ENCODE data around the gene C1orf174.

C1orf174 gene

DNA sequence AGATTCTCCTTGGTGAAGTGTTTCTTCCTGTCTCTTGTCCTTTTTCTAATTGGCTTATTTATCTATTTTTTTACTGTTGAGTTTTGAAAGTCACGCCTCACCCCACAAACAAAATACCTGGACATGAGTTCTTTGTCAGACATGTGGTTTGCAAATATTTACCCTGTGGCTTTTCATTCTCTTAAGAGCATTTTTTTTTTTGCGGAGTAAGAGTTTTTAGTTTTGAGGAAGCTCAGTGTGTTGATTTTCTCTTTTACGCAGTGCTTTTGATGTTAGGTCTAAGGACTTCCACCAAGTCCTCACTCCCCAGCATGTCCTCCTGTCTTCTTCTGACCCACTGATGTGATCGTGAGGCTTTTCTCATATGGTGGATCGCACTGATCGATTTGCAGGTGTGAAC lies 35.2 kb downstream of the C1orf174 start:
- DNase-seq = no peak

DNA sequence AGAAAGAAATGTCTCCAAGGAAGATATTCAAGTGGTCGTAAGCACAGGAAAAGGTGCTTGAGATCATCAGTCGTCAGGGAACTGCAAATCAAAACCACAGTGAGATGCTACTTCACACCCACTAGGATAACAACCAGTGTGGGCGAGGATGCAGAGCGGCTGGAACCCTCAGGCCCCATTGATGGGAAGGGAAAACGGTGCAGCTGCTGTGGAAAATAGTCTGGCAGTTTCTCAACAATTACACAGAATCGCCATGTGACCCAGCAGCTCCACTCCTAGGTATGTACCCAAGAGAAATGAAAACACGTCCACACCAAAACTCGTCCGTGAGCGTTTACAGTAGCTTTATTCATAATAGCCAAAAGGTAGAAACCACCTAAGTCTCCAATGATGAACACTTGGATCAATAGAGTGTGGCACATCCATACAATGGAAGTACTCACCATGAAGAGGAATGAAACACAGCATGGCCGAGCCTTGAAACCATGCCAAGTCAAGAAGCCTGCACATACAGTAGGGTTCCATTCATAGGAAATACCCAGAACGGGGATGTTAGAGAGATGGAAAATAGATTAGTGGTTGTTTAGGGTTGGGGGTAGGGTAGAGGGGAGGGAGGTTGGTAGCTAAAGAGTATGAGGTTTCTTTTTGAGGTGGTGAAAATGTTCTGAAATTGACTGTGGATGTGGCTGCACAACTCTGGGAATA lies 36.7 kb downstream of the C1orf174 start:
- no peak for DNase-seq

DNA sequence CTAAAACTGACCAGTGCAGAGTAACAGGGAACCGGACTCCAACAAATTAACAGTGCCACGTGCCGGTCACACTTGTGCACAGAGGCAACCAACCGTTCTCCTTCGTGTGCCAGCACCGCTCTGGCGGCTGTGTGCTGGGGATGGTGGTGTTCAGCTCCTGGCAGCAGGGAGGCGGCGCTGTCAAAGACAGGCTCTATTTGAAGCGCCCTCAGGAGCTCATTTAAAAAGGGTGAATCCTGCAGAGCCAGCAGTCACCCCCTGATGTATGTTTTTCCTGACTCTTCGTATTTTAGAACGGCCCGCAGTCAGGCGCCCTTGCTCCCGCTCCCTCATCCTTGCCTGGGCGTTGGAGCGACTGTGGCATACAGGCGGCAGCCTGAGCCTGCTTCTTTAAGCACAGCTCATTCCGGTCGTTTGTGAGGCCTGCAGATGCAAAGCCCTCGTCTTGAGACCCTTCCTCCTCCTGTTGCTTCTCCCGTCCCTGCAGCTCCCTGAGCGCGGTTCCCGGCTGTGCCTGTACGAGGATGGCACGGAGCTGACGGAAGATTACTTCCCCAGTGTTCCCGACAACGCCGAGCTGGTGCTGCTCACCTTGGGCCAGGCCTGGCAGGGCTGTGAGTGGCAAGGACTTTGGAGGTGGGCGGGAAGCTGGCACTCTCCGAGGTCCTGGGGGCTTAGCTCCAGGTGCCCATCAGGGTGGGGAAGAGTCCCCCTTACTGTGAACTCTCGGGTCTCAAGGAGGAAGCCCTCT lies 41.7 kb downstream of the C1orf174 start:
- no peak for DNase-seq

DNA sequence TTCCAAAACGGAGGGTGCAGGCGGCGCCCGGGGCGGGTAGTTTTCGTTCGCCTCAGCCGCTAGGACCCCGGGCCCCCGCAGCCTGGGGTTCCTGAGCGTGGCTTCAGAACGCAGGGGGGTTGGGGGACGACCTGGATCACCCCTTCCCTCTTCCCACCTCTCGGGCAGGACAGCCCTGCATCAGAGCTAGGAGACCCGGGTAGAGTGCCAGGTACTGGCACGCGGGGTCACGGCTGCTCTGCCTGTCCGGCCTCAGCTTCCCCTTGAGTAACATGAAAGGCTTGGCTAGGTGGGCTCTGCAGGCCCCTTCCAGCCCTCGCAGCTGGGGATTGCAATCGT lies 42.3 kb downstream of the C1orf174 start:
- no peak for DNase-seq

DNA sequence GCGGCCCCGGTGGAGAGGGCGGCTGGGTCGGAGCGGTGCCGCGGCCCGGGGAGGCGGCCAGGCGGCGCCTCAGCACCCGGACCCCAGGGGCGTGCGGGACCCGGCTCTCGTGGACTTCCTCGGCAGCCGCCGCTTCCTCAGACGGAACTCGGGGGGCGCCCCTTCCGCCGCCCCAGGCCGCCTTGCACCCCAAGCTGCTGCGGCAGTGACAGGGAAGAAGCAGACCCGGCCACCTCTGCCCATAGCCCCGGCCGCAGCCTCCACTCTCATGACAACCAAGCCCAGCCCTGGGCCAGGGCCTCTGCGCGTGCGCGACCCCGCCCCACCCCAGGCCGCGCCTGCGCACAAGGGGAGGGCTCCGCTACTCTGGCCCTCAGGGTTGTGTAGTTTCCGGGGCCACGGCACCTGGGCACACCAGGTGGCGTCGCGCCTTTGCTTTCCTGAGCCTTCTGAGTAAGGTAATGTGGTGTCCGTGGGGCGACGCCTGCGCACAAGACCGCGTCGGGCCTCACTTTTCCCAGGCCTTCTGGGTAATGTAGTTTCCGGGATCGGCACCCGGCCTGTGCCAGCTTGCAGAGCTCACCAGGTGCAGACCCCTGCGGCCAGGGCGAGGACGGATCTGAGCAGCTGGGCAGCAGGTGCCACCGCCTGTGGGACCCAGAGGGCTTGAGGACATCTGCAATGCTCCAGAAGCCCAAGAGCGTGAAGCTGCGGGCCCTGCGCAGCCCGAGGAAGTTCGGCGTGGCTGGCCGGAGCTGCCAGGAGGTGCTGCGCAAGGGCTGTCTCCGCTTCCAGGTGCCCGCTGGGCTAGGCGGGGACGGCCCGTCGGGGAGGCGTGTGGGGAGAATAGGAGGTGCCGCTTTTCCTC lies 42.9 kb downstream of the C1orf174 start, which contains the start of the genes CEP104 and DFFB:
Gene CEP104 (minus strand): TSS at position 289 of the 868 bp plus-strand sequence. CDS start 4,804 bp downstream, outside the sequence.
Gene DFFB (plus strand): TSS at position 554 of the 868 bp plus-strand sequence. CDS start 128 bp downstream, at position 682.
- DNase-seq = peak; percentile 99

GRCh38 chr1:3852711-3853485 lies 47.2 kb downstream of the C1orf174 start:
- no peak for DNase-seq

- DNase-seq = no peak
Measured at GRCh38 chr1:3852091-3852490, 48.0 kb downstream of the C1orf174 start.

DNA sequence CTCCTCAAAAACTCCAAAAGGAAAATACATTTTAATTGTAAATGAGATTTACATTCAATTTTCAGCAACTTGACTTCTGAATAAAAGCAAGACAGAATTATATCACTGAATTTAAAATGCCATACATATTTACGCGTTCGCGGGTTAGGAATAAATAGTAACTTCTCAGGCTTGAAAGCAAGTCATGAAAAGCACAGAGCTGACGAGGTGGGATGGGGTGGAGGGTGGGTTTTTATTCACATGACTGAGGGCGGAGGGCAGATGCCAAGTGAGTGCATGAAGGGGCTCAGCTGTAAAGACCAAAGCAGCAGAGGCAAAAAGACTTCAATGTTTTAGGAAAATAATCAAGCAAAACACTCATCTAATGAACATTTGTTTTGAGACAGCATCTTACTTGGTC lies 48.8 kb downstream of the C1orf174 start:
- DNase-seq = no peak

GRCh38 chr1:3850857-3851256 lies 49.2 kb downstream of the C1orf174 start:
- no peak for DNase-seq

DNA sequence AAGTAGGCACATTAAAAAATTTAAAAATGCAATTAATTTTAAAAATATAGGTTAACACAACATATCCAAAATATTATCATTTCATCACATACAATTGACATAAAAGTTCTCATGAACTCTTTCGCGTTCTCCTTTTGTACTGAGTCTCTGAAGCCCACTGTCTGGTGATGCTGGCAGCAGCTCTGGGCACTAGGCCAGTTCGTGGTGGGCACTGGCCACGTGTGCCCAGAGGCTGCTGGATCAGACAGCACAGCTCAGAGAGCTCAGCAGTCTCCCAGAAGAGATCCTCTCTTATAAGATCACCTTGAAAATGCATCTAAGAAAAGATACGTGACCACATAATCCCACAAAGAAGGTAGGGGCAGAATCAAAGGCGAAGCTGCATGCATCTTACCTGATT lies 53.0 kb downstream of the C1orf174 start:
- DNase-seq = no peak

DNA sequence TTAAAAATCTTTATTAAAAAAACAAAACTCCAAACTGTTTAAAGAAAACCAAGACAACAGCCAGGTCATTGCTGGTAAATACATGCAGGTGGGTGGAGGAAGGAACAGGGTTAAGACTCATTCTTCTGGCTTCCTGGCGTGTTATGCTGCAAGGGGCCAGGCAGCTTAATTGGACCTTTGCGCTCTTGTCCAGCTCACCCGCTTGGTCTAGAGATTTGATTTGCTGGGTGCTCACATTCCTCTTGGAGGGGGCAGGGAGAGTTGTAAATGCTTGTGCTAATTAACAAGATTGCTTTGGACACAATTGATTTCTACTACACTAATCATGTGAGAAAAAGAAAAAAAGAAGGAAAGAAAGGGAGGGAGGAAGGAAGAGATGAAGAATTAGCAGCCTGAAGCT lies 53.5 kb downstream of the C1orf174 start:
- no peak for DNase-seq

GRCh38 chr1:3842912-3843311 lies 57.2 kb downstream of the C1orf174 start:
- no peak for DNase-seq

DNA sequence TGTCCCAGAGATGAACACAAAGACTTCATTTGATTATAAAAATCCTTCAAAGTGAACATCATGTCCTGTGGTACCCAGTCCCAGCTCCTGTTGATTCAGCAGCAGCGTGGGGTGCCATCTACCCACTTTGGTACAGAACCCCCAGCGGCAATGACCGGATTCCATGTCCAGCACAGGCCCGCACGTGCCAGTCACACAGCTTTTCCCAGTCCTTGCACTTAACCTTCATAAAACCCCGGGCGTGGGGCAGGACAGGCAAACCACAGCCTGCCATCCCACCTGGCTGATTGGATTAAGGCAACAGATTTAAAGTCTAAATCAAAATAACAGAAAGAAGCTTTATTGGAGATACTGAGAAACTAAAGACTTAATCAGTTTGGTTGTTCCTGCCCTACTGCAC lies 58.6 kb downstream of the C1orf174 start:
- no peak for DNase-seq

Measured in CD4-positive, alpha-beta T cell treated with Interferon gamma for 1 hour (primary cell).